ENCODE results near the gene CARD16. TPM values are rescaled to one million over a fixed set of nuclear protein-coding genes. Genes with fewer than 3 reads are reported as not detected.

Gene CARD16
- polyA plus RNA-seq, 1 experiment: 125 TPM

GRCh38 chr11:105005451-105005845 lies 39.7 kb downstream of the CARD16 start:
- ChIA-PET POLR2A (interaction anchor here (0.6 kb wide), 1 partner anchor 41 kb away, joined by 3 read pairs; no protein-coding TSS in a partner anchor), CTCF (no interaction called here)
- Histone ChIP-seq H3K27ac (ENCODE audit: low read depth, low read length) (no peak overlapping the region), H3K4me3 (ENCODE audit: low read depth, low read length) (no peak overlapping the region), H3K9me3 (ENCODE audit: control insufficient read depth, insufficient read depth, low read length) (no peaks in the 10 kb centered on the region), H3K27me3 (ENCODE audit: control insufficient read depth, insufficient read depth, low read length) (no peaks in the 10 kb centered on the region)
- TF ChIP-seq CTCF (IDR thresholded peaks at IDR 0.05; ENCODE audit: low read depth, low read length): no peak
- no peak for DNase-seq (ENCODE audit: low read depth, low spot score)

GRCh38 chr11:105004021-105004420 lies 41.1 kb downstream of the CARD16 start:
- no peaks in the 10 kb centered on the region for H3K9me3 ChIP-seq (ENCODE audit: control insufficient read depth, insufficient read depth, low read length)
- H3K27ac ChIP-seq (ENCODE audit: low read depth, low read length): no peak overlapping the region
- no peak overlapping the region for H3K4me3 ChIP-seq (ENCODE audit: low read depth, low read length)
- H3K27me3 ChIP-seq (ENCODE audit: control insufficient read depth, insufficient read depth, low read length): no peaks in the 10 kb centered on the region
- ChIA-PET CTCF (no interaction called here), POLR2A (no interaction called here)
- no peak for DNase-seq (ENCODE audit: low read depth, low spot score)
- TF ChIP-seq CTCF (IDR thresholded peaks at IDR 0.05; ENCODE audit: low read depth, low read length): no peak

GRCh38 chr11:105003151-105003550 lies 42.0 kb downstream of the CARD16 start:
- ChIA-PET CTCF (no interaction called here), POLR2A (no interaction called here)
- H3K4me3 ChIP-seq (ENCODE audit: low read depth, low read length): no peak overlapping the region
- no peak for DNase-seq (ENCODE audit: low read depth, low spot score)
- H3K27ac ChIP-seq (ENCODE audit: low read depth, low read length): no peak overlapping the region
- no peaks in the 10 kb centered on the region for H3K9me3 ChIP-seq (ENCODE audit: control insufficient read depth, insufficient read depth, low read length)
- TF ChIP-seq CTCF (IDR thresholded peaks at IDR 0.05; ENCODE audit: low read depth, low read length): no peak
- no peaks in the 10 kb centered on the region for H3K27me3 ChIP-seq (ENCODE audit: control insufficient read depth, insufficient read depth, low read length)

GRCh38 chr11:105000797-105001196 lies 44.3 kb downstream of the CARD16 start:
- DNase-seq (ENCODE audit: low read depth, low spot score): no peak
- TF ChIP-seq CTCF (IDR thresholded peaks at IDR 0.05; ENCODE audit: low read depth, low read length): peak; percentile 38; the same call in 1 of the 2 replicates
- Histone ChIP-seq H3K4me3 (ENCODE audit: low read depth, low read length) (no peak overlapping the region), H3K9me3 (ENCODE audit: control insufficient read depth, insufficient read depth, low read length) (no peaks in the 10 kb centered on the region), H3K27me3 (ENCODE audit: control insufficient read depth, insufficient read depth, low read length) (no peaks in the 10 kb centered on the region), H3K27ac (ENCODE audit: low read depth, low read length) (no peak overlapping the region)
- POLR2A ChIA-PET: no interaction called here
- CTCF ChIA-PET: no interaction called here

- no peak for TF ChIP-seq CTCF (IDR thresholded peaks at IDR 0.05; ENCODE audit: low read depth, low read length)
- Histone ChIP-seq H3K27me3 (ENCODE audit: control insufficient read depth, insufficient read depth, low read length) (no peaks in the 10 kb centered on the region), H3K9me3 (ENCODE audit: control insufficient read depth, insufficient read depth, low read length) (no peaks in the 10 kb centered on the region), H3K27ac (ENCODE audit: low read depth, low read length) (no peak overlapping the region), H3K4me3 (ENCODE audit: low read depth, low read length) (no peak overlapping the region)
- POLR2A ChIA-PET: no interaction called here
- CTCF ChIA-PET: no interaction called here
- no peak for DNase-seq (ENCODE audit: low read depth, low spot score)
Measured at GRCh38 chr11:105000167-105000566, 45.0 kb downstream of the CARD16 start.

Measured in AG04450 (cell line).